SKM-1 (cell line): ENCODE results near the gene THSD7A.
A peak's percentile ranks its signal among the peaks of the same experiment; 100 is the strongest.

Source experiments
- DNase-seq: peaks from one replicate; lab custom pipeline; 2025; ENCODE audit not compliant: unreplicated experiment; lab: John Stamatoyannopoulos, UW

Gene THSD7A

GRCh38 chr7:11424006-11424405, 408.0 kb downstream of the THSD7A start:
- DNase-seq: no peak

- DNase-seq: no peak
These were observed 411.9 kb downstream of the THSD7A start for GRCh38 chr7:11420049-11420448.

GRCh38 chr7:11416641-11417458, 415.1 kb downstream of the THSD7A start:
- DNase-seq: no peak

GRCh38 chr7:11415101-11415500, 416.9 kb downstream of the THSD7A start:
- DNase-seq: no peak

- DNase-seq: no peak
These were observed 418.1 kb downstream of the THSD7A start for GRCh38 chr7:11413901-11414300.

GRCh38 chr7:11412036-11412435, 420.0 kb downstream of the THSD7A start:
- no peak for DNase-seq

- DNase-seq: no peak
These were observed 421.0 kb downstream of the THSD7A start for GRCh38 chr7:11410656-11411644.

- DNase-seq: no peak
These were observed 427.6 kb downstream of the THSD7A start for GRCh38 chr7:11404355-11404754.

GRCh38 chr7:11403781-11404180, 428.2 kb downstream of the THSD7A start:
- no peak for DNase-seq

- DNase-seq: no peak
These were observed 437.6 kb downstream of the THSD7A start for GRCh38 chr7:11394438-11394837.

GRCh38 chr7:11379641-11380040, 452.4 kb downstream of the THSD7A start:
- no peak for DNase-seq

GRCh38 chr7:11376529-11376928, 455.5 kb downstream of the THSD7A start:
- DNase-seq: no peak

- DNase-seq: no peak
These were observed 457.4 kb downstream of the THSD7A start for GRCh38 chr7:11374629-11375028.

GRCh38 chr7:11373546-11374142, 458.4 kb downstream of the THSD7A start:
- no peak for DNase-seq

- DNase-seq: no peak
These were observed 462.3 kb downstream of the THSD7A start for GRCh38 chr7:11369696-11370095.

GRCh38 chr7:11366118-11366517, 465.9 kb downstream of the THSD7A start:
- no peak for DNase-seq

- no peak for DNase-seq
These were observed 473.4 kb downstream of the THSD7A start for GRCh38 chr7:11358637-11359036.

GRCh38 chr7:11355399-11356005, 476.5 kb downstream of the THSD7A start:
- DNase-seq: no peak

GRCh38 chr7:11346302-11346701, 485.7 kb downstream of the THSD7A start:
- DNase-seq: no peak

- no peak for DNase-seq
These were observed 486.4 kb downstream of the THSD7A start for GRCh38 chr7:11345621-11346020.

- DNase-seq: peak; percentile 8
These were observed 488.1 kb downstream of the THSD7A start for GRCh38 chr7:11343818-11344413.
